H9 (cell line): ENCODE data around the gene DNAAF3. TPM values are rescaled to one million over a fixed set of nuclear protein-coding genes. Genes with fewer than 3 reads are reported as not detected.

Experiments used
- DNase-seq: peaks from one replicate; pipeline ENCODE4 v3.0.0-alpha.2; 2017
- H2AFZ ChIP-seq: one replicate; pipeline ENCODE4 v1.6.1; 2013; ENCODE audit warnings: mild to moderate bottlenecking, low read length, control low read depth, moderate library complexity
- H2AK5ac ChIP-seq: 2 replicates; pipeline ENCODE4 v1.6.1; 2013; ENCODE audit warnings: low read length, control low read depth, mixed read lengths; ENCODE audit not compliant: insufficient read length
- H2BK120ac ChIP-seq: one replicate; pipeline ENCODE4 v1.6.1; 2013; ENCODE audit warnings: low read depth, mild to moderate bottlenecking, low read length, control low read depth, inconsistent platforms; ENCODE audit not compliant: poor library complexity, severe bottlenecking
- H2BK12ac ChIP-seq: 2 replicates; pipeline ENCODE4 v1.6.1; 2013; ENCODE audit warnings: low read length, control low read depth, mixed read lengths, low read depth; ENCODE audit not compliant: insufficient read length
- H2BK15ac ChIP-seq: 2 replicates; pipeline ENCODE4 v1.6.1; 2013; ENCODE audit warnings: low read depth, low read length, control low read depth
- H2BK20ac ChIP-seq: one replicate; pipeline ENCODE4 v1.6.1; 2013; ENCODE audit warnings: low read depth, mild to moderate bottlenecking, low read length, control low read depth, inconsistent platforms; ENCODE audit not compliant: poor library complexity, severe bottlenecking
- H2BK5ac ChIP-seq: 2 replicates; pipeline ENCODE4 v1.6.1; 2013; ENCODE audit warnings: low read length, control low read depth, mixed read lengths; ENCODE audit not compliant: insufficient read length
- H3K14ac ChIP-seq: 2 replicates; pipeline ENCODE4 v1.6.1; 2013; ENCODE audit warnings: low read length, control low read depth; ENCODE audit not compliant: insufficient read depth
- H3K18ac ChIP-seq: 2 replicates; pipeline ENCODE4 v1.6.1; 2013; ENCODE audit warnings: low read depth, mild to moderate bottlenecking, mixed read lengths, low read length, control low read depth; ENCODE audit not compliant: insufficient read length
- H3K23ac ChIP-seq: 2 replicates; pipeline ENCODE4 v1.6.1; 2013; ENCODE audit warnings: low read length, control low read depth, mixed read lengths, low read depth; ENCODE audit not compliant: insufficient read length
- H3K23me2 ChIP-seq: 2 replicates; pipeline ENCODE4 v1.6.1; 2013; ENCODE audit warnings: low read depth, mild to moderate bottlenecking, mixed read lengths, low read length, control low read depth; ENCODE audit not compliant: insufficient read length, poor library complexity, severe bottlenecking
- H3K27ac ChIP-seq: 2 replicates; pipeline ENCODE4 v1.5.1; 2013; ENCODE audit warnings: low read length, control low read depth, mixed read lengths, low read depth; ENCODE audit not compliant: insufficient read length
- H3K27me3 ChIP-seq: 2 replicates; pipeline ENCODE4 v1.6.1; 2013; ENCODE audit warnings: low read length, control low read depth, inconsistent platforms; ENCODE audit not compliant: insufficient read depth
- H3K4ac ChIP-seq: 2 replicates; pipeline ENCODE4 v1.6.1; 2013; ENCODE audit warnings: low read depth, mild to moderate bottlenecking, control low read depth, inconsistent platforms, low read length, moderate library complexity
- H3K4me1 ChIP-seq: 2 replicates; pipeline ENCODE4 v1.6.1; 2013; ENCODE audit warnings: low read length, control low read depth, inconsistent platforms; ENCODE audit not compliant: insufficient read depth
- H3K4me2 ChIP-seq: 2 replicates; pipeline ENCODE4 v1.6.1; 2013; ENCODE audit warnings: low read length, control low read depth, mixed read lengths; ENCODE audit not compliant: insufficient read length, insufficient read depth
- H3K56ac ChIP-seq: 2 replicates; pipeline ENCODE4 v1.6.1; 2013; ENCODE audit warnings: low read depth, mild to moderate bottlenecking, mixed read lengths, low read length, control low read depth; ENCODE audit not compliant: insufficient read length
- H3K79me1 ChIP-seq: 2 replicates; pipeline ENCODE4 v1.6.1; 2013; ENCODE audit warnings: low read depth, mild to moderate bottlenecking, moderate library complexity, low read length, control low read depth, inconsistent platforms; ENCODE audit not compliant: insufficient read depth, poor library complexity, severe bottlenecking
- H3K79me2 ChIP-seq: 2 replicates; pipeline ENCODE4 v1.6.1; 2013; ENCODE audit warnings: low read length, control low read depth, inconsistent platforms; ENCODE audit not compliant: insufficient read depth
- H3K9ac ChIP-seq: 2 replicates; pipeline ENCODE4 v1.6.1; 2013; ENCODE audit warnings: low read length, control low read depth, mixed read lengths; ENCODE audit not compliant: insufficient read length; ENCODE audit errors: extremely low read depth
- H3K9me3 ChIP-seq: one replicate; pipeline ENCODE4 v1.6.1; 2013; ENCODE audit warnings: low read depth, low read length, inconsistent platforms; ENCODE audit not compliant: control insufficient read depth
- H3T11ph ChIP-seq: one replicate; pipeline ENCODE4 v1.6.1; 2013; ENCODE audit warnings: mild to moderate bottlenecking, low read length, control low read depth, inconsistent platforms
- H4K20me1 ChIP-seq: one replicate; pipeline ENCODE4 v1.6.1; 2013; ENCODE audit not compliant: control insufficient read depth, insufficient read length, insufficient read depth
- H4K5ac ChIP-seq: 2 replicates; pipeline ENCODE4 v1.6.1; 2013; ENCODE audit warnings: low read depth, mild to moderate bottlenecking, mixed read lengths, low read length, control low read depth; ENCODE audit not compliant: insufficient read length
- H4K8ac ChIP-seq: replicated peaks from 2 replicates; pipeline ENCODE4 v1.6.1; 2013; ENCODE audit warnings: low read length, control low read depth, mixed read lengths, low read depth; ENCODE audit not compliant: insufficient read length
- H4K91ac ChIP-seq: 2 replicates; pipeline ENCODE4 v1.6.1; 2013; ENCODE audit warnings: low read depth, mild to moderate bottlenecking, moderate library complexity, mixed read lengths, low read length, control low read depth; ENCODE audit not compliant: insufficient read length
- H3K27ac Mint-ChIP-seq, 3 experiments: 2 replicates in 2 of 3; 3 replicates in 1 of 3; pipeline ENCODE4 v1.8.0; 2020 to 2021; ENCODE audit warnings: mixed read lengths in 3 of 3, mild to moderate bottlenecking in 1 of 3, moderate library complexity in 1 of 3
- H3K27me3 Mint-ChIP-seq: 2 replicates; pipeline ENCODE4 v1.8.0; 2021; ENCODE audit warnings: low read depth, mild to moderate bottlenecking, moderate library complexity, mixed read lengths
- H3K36me3 Mint-ChIP-seq, 3 experiments: 2 replicates in 2 of 3; 3 replicates in 1 of 3; pipeline ENCODE4 v1.8.0; 2020 to 2021; ENCODE audit warnings: low read depth in 3 of 3, mixed read lengths in 3 of 3; ENCODE audit not compliant: insufficient read depth in 1 of 3
- H3K4me1 Mint-ChIP-seq, 2 experiments: 2 replicates each; pipeline ENCODE4 v1.8.0; 2020; ENCODE audit warnings: mixed read lengths in 2 of 2
- H3K4me3 Mint-ChIP-seq, 2 experiments: 2 replicates in 1 of 2; 3 replicates in 1 of 2; pipeline ENCODE4 v1.8.0; 2020 to 2021; ENCODE audit warnings: mild to moderate bottlenecking in 2 of 2, mixed read lengths in 2 of 2, moderate library complexity in 1 of 2
- H3K9me3 Mint-ChIP-seq, 2 experiments: 2 replicates in 1 of 2; 3 replicates in 1 of 2; pipeline ENCODE4 v1.8.0; 2020; ENCODE audit warnings: mild to moderate bottlenecking in 2 of 2, mixed read lengths in 2 of 2, moderate library complexity in 1 of 2
- WGBS: extraction: QIAGEN DNeasy Blood & Tissue Kit; methylation state at CpG from one replicate; pipeline ENCODE4 v1.1.7; 2013; ENCODE audit warnings: missing lambda C conversion rate, low lambda C conversion rate, mixed read lengths; ENCODE audit not compliant: insufficient read length; ENCODE audit errors: extremely low coverage; 5-methylcytosine and 5-hydroxymethylcytosine counted together
- total RNA-seq: library from RNA; stranded (reverse); gene quantifications from 2 replicates; pipeline ENCODE4 v1.2.1, GENCODE V29; 2021
- TF ChIP-seq, protein P1 (sequence below): fragments of 200-600 bp; sonication (generic); conservative IDR thresholded peaks from 3 replicates; pipeline ENCODE4 v1.8.0; 2021; ENCODE audit warnings: antibody characterized with exemption, mild to moderate bottlenecking

The DNAAF3 gene
- total RNA-seq, 1 experiment from 2014 or later: 4.6 TPM

DNA sequence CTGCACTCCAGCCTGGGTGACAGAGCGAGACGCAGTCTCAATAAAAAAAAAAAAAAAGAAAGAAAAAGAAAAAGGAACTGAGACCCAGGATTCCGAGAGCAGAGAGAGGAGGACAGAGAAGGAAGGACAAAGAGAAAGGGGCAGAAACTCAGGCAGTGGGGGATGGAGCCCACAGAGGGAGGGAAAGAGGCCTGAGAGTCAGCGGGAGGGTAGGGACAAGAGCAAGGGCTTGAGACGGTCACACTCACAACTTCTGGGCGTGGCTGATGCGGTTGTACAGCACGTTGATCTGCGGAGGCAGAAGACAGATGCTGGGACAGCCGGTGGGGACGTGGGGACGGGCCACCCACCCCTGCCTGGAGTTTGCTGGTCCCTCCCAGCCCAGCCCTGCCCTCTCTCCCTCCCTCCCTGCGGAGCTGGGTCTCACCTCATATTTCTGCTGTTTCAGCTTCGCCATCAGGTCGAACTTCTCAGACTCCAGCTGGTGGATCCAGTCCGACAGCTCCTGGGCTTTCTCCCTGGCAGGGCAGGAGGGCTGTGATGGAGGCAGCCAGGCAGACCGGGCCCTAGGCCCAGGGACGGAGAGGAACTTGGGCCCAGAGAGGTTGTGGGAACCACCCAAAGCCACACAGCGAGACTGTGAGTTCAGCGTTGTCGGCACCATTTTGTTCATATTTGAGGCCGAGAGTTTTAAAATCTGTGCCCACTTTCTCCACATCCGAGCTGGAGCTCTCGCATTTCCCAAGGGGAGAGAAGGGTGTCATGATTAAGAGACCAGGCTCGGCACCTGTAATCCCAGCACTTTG lies 32.6 kb downstream of the DNAAF3 start:
- no peak overlapping the region for H2BK15ac ChIP-seq
- H4K91ac ChIP-seq: no peak overlapping the region

More for the DNA sequence above, 32.6 kb downstream of the DNAAF3 start:
- no peak overlapping the region for H3K18ac ChIP-seq
- H3K79me2 ChIP-seq: no peaks in the 10 kb centered on the region
- H3K27ac ChIP-seq: no peak overlapping the region
- DNase-seq: no peak
- no peak overlapping the region; a peak in 1 of 5 replicates for H3K4me3 Mint-ChIP-seq
- no peak overlapping the region for H3K4me2 ChIP-seq
- no peak overlapping the region; the same call in 1 of the 2 replicates for H3K14ac ChIP-seq
- no peaks in the 10 kb centered on the region for H3K4me1 ChIP-seq
- H3K4me1 Mint-ChIP-seq: peaks cover 16 to 35% of the 10 kb centered on the region in 2 experiments
- no peaks in the 10 kb centered on the region for H3K23me2 ChIP-seq
- no peak overlapping the region for H2AK5ac ChIP-seq
- H3T11ph ChIP-seq: no peak overlapping the region
- no peaks in the 10 kb centered on the region for H3K79me1 ChIP-seq
- H2BK120ac ChIP-seq: no peak overlapping the region
- no peak overlapping the region for H2AFZ ChIP-seq
- H3K9me3 Mint-ChIP-seq: no peaks in the 10 kb centered on the region
- H3K27me3 Mint-ChIP-seq: no peaks in the 10 kb centered on the region
- H2BK12ac ChIP-seq: no peak overlapping the region
- TF ChIP-seq, protein P1, sequence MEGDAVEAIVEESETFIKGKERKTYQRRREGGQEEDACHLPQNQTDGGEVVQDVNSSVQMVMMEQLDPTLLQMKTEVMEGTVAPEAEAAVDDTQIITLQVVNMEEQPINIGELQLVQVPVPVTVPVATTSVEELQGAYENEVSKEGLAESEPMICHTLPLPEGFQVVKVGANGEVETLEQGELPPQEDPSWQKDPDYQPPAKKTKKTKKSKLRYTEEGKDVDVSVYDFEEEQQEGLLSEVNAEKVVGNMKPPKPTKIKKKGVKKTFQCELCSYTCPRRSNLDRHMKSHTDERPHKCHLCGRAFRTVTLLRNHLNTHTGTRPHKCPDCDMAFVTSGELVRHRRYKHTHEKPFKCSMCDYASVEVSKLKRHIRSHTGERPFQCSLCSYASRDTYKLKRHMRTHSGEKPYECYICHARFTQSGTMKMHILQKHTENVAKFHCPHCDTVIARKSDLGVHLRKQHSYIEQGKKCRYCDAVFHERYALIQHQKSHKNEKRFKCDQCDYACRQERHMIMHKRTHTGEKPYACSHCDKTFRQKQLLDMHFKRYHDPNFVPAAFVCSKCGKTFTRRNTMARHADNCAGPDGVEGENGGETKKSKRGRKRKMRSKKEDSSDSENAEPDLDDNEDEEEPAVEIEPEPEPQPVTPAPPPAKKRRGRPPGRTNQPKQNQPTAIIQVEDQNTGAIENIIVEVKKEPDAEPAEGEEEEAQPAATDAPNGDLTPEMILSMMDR: no peak
- peak overlapping the region in 1 of 3 experiments; percentile 55; a peak in 1 of 7 replicates for H3K27ac Mint-ChIP-seq
- peaks cover 10 to 51% (median 27%) of the 10 kb centered on the region in 3 experiments for H3K36me3 Mint-ChIP-seq
- H4K20me1 ChIP-seq: no peaks in the 10 kb centered on the region
- no peaks in the 10 kb centered on the region for H3K27me3 ChIP-seq
- WGBS: no CpG with 5 or more reads among the region's 25 CpGs
- no peak overlapping the region for H4K8ac ChIP-seq
- H4K5ac ChIP-seq: no peak overlapping the region
- H3K56ac ChIP-seq: no peak overlapping the region
- H3K23ac ChIP-seq: no peak overlapping the region
- H3K9ac ChIP-seq: no peak overlapping the region
- H2BK20ac ChIP-seq: no peak overlapping the region
- H2BK5ac ChIP-seq: no peak overlapping the region
- no peak overlapping the region for H3K4ac ChIP-seq
- no peaks in the 10 kb centered on the region for H3K9me3 ChIP-seq
